Endometrium (tissue), 2 donors: ENCODE measurements around the gene RTL5.

Source experiments
- FAIRE-seq: peaks from 2 replicates; lab custom pipeline; 2012; peaks lifted over from hg19 to GRCh38; lab: Jason Lieb, UNC
- donor health status: control.
- donor health status: control.

The RTL5 gene

DNA sequence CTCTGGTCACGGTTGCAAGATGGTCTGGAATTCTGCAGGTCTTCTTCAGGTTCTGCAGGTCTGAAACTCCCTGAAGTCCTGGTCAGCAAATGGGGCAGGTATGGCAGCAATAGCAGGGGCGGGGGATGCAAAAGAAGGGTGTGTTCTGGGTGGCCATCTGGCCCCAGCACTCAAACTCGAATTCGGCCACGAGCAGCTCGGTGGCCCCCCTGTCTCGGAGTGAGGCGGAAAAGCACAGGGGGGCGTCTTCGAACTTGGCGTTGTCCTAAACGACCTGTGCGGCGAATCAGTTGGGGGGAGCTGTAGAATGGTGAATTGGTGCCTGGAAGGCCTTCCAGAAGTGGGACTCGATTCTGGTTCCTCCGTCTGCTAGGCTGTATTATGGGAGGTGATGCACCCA, 2.1 kb downstream of the RTL5 start:
- FAIRE-seq, result no peak

GRCh38 chrX:72128881-72129280, 2.8 kb downstream of the RTL5 start:
- no peak for FAIRE-seq

DNA sequence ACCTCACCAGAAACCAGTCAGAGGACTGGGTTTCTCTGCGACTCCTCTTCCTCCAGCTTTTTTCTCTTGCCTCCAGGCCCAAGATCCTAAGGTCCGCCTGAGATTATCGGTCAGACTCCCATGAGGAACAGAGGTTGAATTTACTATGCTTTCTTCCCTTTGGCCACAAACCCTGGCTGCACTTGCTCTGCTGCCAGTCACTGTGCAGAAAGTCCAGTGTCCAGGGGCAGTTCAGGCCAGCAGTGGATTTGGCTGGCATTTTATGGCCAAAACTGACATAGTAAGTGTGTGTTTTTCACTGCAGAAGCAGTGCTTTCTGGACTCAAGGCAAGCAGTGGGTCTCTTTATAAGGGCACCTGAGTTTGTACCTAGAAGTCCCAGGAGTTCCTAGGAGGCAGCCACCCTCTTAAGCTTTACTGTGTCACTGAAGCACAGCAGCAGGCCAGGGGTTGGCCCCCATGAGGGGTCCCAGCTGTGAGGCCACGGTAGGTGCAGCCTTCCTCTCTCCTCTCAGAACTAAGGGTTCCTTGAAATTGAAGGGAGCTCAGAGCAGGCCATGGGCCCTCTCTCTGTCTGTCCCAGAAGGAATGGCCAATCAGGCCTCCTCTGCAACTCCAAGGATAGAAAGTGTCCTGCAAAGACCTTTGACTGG, 3.4 kb downstream of the RTL5 start:
- FAIRE-seq, result no peak

GRCh38 chrX:72127332-72127731, 4.4 kb downstream of the RTL5 start:
- FAIRE-seq, result no peak

GRCh38 chrX:72126539-72127140, 5.1 kb downstream of the RTL5 start:
- FAIRE-seq, result no peak

GRCh38 chrX:72126048-72126415, 5.7 kb downstream of the RTL5 start:
- no peak for FAIRE-seq

GRCh38 chrX:72125331-72126047, 6.2 kb downstream of the RTL5 start:
- FAIRE-seq, result no peak

GRCh38 chrX:72124540-72125201, 7.0 kb downstream of the RTL5 start:
- no peak for FAIRE-seq

DNA sequence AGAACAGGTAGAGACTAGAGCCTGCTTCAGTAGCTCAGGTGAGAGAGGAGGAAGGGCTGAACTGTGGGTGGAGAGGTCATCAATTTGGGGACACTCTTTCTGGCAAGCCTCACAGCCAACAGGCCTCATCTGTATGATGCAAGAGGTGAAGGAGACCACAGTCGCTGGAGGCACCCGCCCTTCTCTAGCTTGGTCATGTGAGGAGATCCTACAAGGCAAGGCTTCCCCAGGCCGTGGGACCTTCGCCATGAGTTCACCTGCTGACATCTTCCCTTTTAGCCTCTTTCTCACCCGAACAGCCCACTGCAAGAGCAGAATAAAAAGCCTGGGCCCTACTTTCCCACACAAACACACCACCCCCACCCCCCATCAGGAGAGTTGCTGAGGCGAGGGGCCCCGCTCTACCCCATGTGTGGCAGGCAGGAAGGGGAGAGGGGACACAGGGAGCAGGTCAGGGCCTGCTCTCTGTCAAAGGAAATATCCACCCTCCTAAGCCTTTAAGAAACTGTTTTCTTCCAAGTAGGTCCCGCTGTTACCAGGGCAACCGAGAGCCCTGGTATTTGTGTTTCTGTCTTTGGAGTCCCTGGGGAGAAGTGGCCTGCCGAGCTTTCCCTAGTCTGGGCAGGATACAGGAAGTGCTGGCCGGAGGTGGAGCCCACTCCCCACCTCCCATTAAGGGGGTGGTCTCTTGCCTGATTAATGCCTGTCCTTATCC, 8.1 kb downstream of the RTL5 start:
- no peak for FAIRE-seq

- no peak for FAIRE-seq
Measured at GRCh38 chrX:72122621-72123337, 8.9 kb downstream of the RTL5 start.

DNA sequence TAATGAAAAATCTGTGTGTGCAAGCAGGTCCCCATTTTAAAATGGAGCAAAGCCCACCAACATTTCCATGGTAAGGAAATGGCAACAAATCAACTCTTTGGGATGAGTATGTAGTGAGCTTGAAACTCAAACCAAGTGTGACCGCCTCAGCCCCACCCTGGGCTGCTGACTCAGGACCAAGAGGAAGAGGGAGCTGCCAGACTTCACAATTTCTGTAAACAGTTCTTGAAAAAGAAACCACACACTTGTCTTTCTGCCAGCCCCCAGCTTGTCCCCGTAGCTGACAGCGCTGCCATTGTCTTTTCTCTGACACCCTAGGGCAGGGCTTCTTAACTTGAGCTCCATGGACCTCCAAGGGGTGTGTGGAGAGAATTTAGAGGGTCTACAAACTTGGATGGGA, 10.3 kb downstream of the RTL5 start:
- no peak for FAIRE-seq

GRCh38 chrX:72120837-72121236, 10.9 kb downstream of the RTL5 start:
- no peak for FAIRE-seq

DNA sequence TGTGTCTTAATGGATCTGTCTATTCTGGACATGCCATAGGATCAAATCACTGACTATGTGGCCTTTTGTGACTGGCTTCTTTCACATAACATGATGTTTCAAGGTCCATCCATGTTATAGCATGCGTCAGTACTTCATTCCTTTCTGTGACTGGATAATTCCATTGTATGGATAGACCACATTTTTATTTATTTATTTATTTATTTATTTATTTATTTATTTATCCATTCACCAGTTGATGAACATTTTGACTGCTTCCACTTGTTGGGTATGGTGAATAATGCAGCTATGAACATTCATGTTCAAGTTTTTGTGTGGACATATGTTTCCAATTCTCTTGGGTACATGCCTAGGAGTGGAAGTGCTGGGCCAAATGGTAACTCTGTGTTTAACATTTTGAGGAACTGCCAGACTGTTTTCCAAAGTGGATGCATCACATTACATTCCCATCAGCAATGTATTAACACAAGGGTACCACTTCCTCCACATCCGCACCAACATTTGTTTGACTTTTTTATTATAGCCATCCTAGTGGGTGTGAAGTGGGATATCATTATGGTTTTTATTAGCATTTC, 14.0 kb downstream of the RTL5 start:
- FAIRE-seq, result no peak

GRCh38 chrX:72115380-72115779, 16.3 kb downstream of the RTL5 start:
- no peak for FAIRE-seq

- FAIRE-seq, result no peak
Measured at GRCh38 chrX:72114807-72115206, 16.9 kb downstream of the RTL5 start.

DNA sequence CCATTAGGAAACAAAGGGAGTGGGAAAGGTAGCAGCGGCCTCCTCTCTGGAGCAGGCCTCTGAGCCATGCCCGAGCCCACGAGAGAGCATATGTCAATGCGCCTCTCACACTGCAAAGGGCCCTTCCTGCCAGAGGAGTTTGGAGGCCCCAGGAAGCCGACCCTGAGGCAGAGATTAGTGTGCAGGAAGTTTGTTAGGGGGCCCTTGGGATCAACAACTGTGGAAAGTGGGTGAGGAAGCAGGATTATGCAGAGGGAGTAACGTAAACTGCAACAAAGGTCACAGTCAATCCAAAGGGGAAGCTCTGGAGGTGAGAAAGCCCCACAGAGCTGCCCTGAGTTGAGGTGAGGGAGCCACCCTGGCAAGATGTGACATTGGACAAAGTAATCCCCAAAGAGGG, 17.4 kb downstream of the RTL5 start:
- FAIRE-seq, result no peak

DNA sequence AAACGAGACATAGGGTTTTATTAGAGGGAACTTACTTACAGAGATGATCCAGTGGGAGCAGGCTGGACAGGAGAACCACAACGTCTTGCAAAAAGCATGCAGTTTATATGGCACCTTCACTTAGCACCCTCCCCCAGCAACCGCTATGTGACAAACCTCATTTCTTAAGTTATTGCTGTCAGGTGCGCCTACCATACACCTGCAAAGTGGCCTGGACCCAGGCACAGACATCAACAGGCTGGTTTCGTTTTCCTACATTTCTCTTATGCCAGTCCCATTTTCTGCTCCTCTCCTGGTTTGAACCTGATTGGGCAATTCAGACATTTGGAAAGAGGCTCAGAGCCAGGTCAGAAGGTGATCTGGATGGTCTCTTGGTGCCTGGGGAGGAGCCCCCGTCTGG, 18.3 kb downstream of the RTL5 start:
- FAIRE-seq, result no peak

DNA sequence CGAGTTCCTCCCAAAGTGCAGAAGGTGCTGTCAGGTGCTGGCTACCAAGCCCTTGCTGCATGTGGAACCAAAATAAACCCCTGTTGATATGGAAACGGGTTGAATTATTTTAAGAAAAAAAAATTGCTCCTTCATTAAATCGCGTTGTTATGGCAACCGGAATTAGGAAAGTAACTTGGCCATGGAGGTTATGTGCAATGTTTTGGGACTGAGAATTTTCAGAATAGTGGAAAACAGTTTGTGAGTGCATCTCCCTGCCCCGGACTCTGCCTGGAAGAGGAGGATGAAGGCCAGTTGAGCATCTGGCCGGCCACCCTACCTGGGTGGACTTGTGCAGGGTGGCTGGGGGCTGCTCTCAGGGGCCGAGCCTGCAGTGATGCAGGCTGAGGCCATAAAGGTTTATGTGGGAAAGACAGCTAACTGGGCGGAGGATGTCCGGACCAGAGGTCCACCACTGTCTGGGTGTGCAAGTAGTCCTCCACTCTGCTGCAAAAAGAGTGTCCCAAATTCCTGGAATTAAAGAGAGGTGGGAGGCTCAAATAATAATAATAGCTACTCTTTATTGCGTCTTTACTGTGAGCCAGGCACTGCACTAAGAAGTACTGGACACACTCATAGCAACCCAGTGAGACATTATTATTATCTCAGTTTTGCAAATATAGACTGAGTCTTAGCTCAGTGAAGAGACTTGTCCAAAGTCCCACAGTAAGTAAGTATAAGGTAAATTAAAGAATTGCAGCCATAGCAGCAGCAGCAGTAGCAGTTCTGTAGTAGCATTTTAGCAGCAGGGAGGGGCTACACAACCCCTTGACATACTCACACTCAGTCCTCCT, 20.6 kb downstream of the RTL5 start:
- FAIRE-seq, result no peak

- FAIRE-seq, result no peak
Measured at GRCh38 chrX:72110051-72110875, 21.5 kb downstream of the RTL5 start.

GRCh38 chrX:72108666-72109065, 23.0 kb downstream of the RTL5 start:
- FAIRE-seq, result no peak
